Suprapubic skin (tissue), 4 donors: ENCODE measurements around the gene HOXA9. TPM values are rescaled to one million over a fixed set of nuclear protein-coding genes. Genes with fewer than 3 reads are reported as not detected.
A peak's percentile ranks its signal among the peaks of the same experiment; 100 is the strongest.

Experiments
- DNase-seq, 2 donors: peaks; one replicate each; pipeline ENCODE4 v3.0.0-alpha.2; 2019; ENCODE audit warnings: low spot score in 2 of 2
- H3K27ac ChIP-seq: fragments of 200-600 bp; sonication (generic); one replicate; pipeline ENCODE4 v1.5.1; 2019
- H3K27me3 ChIP-seq: fragments of 200-600 bp; sonication (generic); one replicate; pipeline ENCODE4 v1.5.1; 2019
- H3K36me3 ChIP-seq: fragments of 200-600 bp; sonication (generic); one replicate; pipeline ENCODE4 v1.5.1; 2019
- H3K4me1 ChIP-seq: fragments of 200-600 bp; sonication (generic); one replicate; pipeline ENCODE4 v1.5.1; 2019
- H3K4me3 ChIP-seq: fragments of 200-600 bp; sonication (generic); one replicate; pipeline ENCODE4 v1.5.1; 2019; ENCODE audit warnings: mild to moderate bottlenecking
- H3K9me3 ChIP-seq: fragments of 200-600 bp; sonication (generic); one replicate; pipeline ENCODE4 v1.5.1; 2019
- CTCF ChIP-seq, 2 donors: fragments of 200-600 bp in 1 of 2; fragments of 450-650 bp in 1 of 2; sonication (generic) in 1 of 2; IDR thresholded peaks; one replicate each; pipeline ENCODE4 v1.5.1; 2016 to 2019; ENCODE audit warnings: antibody characterized with exemption in 2 of 2, mild to moderate bottlenecking in 1 of 2, moderate library complexity in 1 of 2
- EP300 ChIP-seq: sonication (generic); formaldehyde crosslinking; IDR thresholded peaks from one replicate; pipeline ENCODE4 v1.6.1; 2017; ENCODE audit warnings: antibody characterized with exemption
- POLR2A ChIP-seq, 2 donors: fragments of 450-650 bp; IDR thresholded peaks; one replicate each; pipeline ENCODE4 v1.6.1; 2017; ENCODE audit warnings: antibody characterized with exemption in 2 of 2, mild to moderate bottlenecking in 2 of 2, moderate library complexity in 2 of 2
- POLR2AphosphoS5 ChIP-seq, 3 donors: sonication (generic); formaldehyde crosslinking; IDR thresholded peaks; one replicate each; pipeline ENCODE4 v1.6.1; 2017; ENCODE audit warnings: antibody characterized with exemption in 3 of 3
- WGBS: methylation state at CpG from one replicate; pipeline ENCODE4 v1.1.5; 2018; 5-methylcytosine and 5-hydroxymethylcytosine counted together
- total RNA-seq, 4 donors: library from RNA; depleted of rRNA; stranded (reverse); fragments of >200 nt; gene quantifications; one replicate each; pipeline ENCODE4 v1.1.0, GENCODE V29; 2016

The HOXA9 gene
- total RNA-seq, 4 donors from 2014 or later = 26.7 to 64.8 (median 48.7) TPM

GRCh38 chr7:27145165-27145913 lies 20.0 kb downstream of the HOXA9 start:
- Histone ChIP-seq H3K4me1 (peaks cover 57% of the 10 kb centered on the region), H3K27me3 (peaks cover 4% of the 10 kb centered on the region), H3K4me3 (peak overlapping the region; percentile 53), H3K9me3 (no peaks in the 10 kb centered on the region), H3K27ac (peak overlapping the region; percentile 97), H3K36me3 (peaks cover 16% of the 10 kb centered on the region)
- no peak for TF ChIP-seq EP300
- TF ChIP-seq POLR2A (IDR thresholded peaks at IDR 0.05) = no peak
- TF ChIP-seq POLR2AphosphoS5 (IDR thresholded peaks at IDR 0.05) = no peak
- TF ChIP-seq CTCF (IDR thresholded peaks at IDR 0.05) = no peak
- DNase-seq = peak; percentile 66 to 77
- WGBS = 62% methylated on average over 37 of the region's 47 CpGs

- H3K36me3 ChIP-seq = peaks cover 16% of the 10 kb centered on the region
- H3K4me1 ChIP-seq = peaks cover 51% of the 10 kb centered on the region
- peaks cover 4% of the 10 kb centered on the region for H3K27me3 ChIP-seq
- no peaks in the 10 kb centered on the region for H3K9me3 ChIP-seq
- 76% methylated on average over 27 of the region's 31 CpGs for WGBS
- H3K27ac ChIP-seq = peak overlapping the region; percentile 97
- H3K4me3 ChIP-seq = peak overlapping the region; percentile 53
- DNase-seq = peak in 1 of 2 donors; percentile 76
- TF ChIP-seq EP300 (no peak), POLR2AphosphoS5 (IDR thresholded peaks at IDR 0.05) (no peak), POLR2A (IDR thresholded peaks at IDR 0.05) (no peak), CTCF (IDR thresholded peaks at IDR 0.05) (no peak)
These were observed 20.6 kb downstream of the HOXA9 start for GRCh38 chr7:27144781-27145164.

- DNase-seq = peak in 1 of 2 donors; percentile 77
- TF ChIP-seq POLR2AphosphoS5 (IDR thresholded peaks at IDR 0.05) = no peak
- no peak for TF ChIP-seq EP300
- TF ChIP-seq POLR2A (IDR thresholded peaks at IDR 0.05) = no peak
- TF ChIP-seq CTCF (IDR thresholded peaks at IDR 0.05) = peak in 1 of 2 donors; percentile 56
These were observed 21.2 kb downstream of the HOXA9 start for GRCh38 chr7:27143950-27144780.

GRCh38 chr7:27143023-27143949 lies 22.1 kb downstream of the HOXA9 start, which contains the start of gene HOXA5:
Gene HOXA5 (minus strand): TSS chr7:27143681. CDS start chr7:27143607, 74 bp downstream.
- TF ChIP-seq EP300 (no peak), CTCF (IDR thresholded peaks at IDR 0.05) (peak in 1 of 2 donors; percentile 78), POLR2A (IDR thresholded peaks at IDR 0.05) (no peak), POLR2AphosphoS5 (IDR thresholded peaks at IDR 0.05) (peak in 2 of 3 donors; percentile 7 to 73)
- no peaks in the 10 kb centered on the region for H3K27me3 ChIP-seq

More at GRCh38 chr7:27143950-27144780, 21.2 kb downstream of the HOXA9 start:
- WGBS = 74% methylated on average over 40 of the region's 40 CpGs
- Histone ChIP-seq H3K4me3 (peak overlapping the region; percentile 53), H3K27ac (peak overlapping the region; percentile 97), H3K4me1 (peaks cover 45% of the 10 kb centered on the region), H3K9me3 (no peaks in the 10 kb centered on the region), H3K27me3 (peaks cover 4% of the 10 kb centered on the region), H3K36me3 (peaks cover 16% of the 10 kb centered on the region)

More at GRCh38 chr7:27143023-27143949, 22.1 kb downstream of the HOXA9 start, which contains the start of gene HOXA5:
- peak within 1 kb of the TSS; percentile 53 for H3K4me3 ChIP-seq
- peaks cover 16% of the 10 kb centered on the region for H3K36me3 ChIP-seq
- 63% methylated on average over 48 of the region's 86 CpGs for WGBS
- H3K9me3 ChIP-seq = no peaks in the 10 kb centered on the region
- peaks cover 39% of the 10 kb centered on the region for H3K4me1 ChIP-seq
- peak; percentile 71 to 80 for DNase-seq
- H3K27ac ChIP-seq = peak within 1 kb of the TSS; percentile 97
